GM23338 (cell line): ENCODE measurements around the gene DDC. TPM values are rescaled to one million over a fixed set of nuclear protein-coding genes. Genes with fewer than 3 reads are reported as not detected.

Experiments
- ATAC-seq: fragments of 200-7000 bp; cut with Tn5 transposase; 3 replicates; pipeline ENCODE4 v1.9.1; 2020
- DNase-seq: peaks from one replicate; pipeline ENCODE4 v3.0.0-alpha.2; 2015; ENCODE audit warnings: low spot score
- H2AFZ ChIP-seq: fragments of 200-600 bp; sonication (generic); 2 replicates; pipeline ENCODE4 v1.8.0; 2016; ENCODE audit warnings: antibody characterized with exemption, mild to moderate bottlenecking, moderate library complexity
- H3F3A ChIP-seq: fragments of 200-600 bp; sonication (generic); replicated peaks from 2 replicates; pipeline ENCODE4 v1.8.0; 2017; ENCODE audit warnings: antibody characterized with exemption, mixed run types, low read depth
- H3K27ac ChIP-seq: fragments of 200-600 bp; sonication (generic); 2 replicates; pipeline ENCODE4 v1.6.1; 2016; ENCODE audit warnings: low read depth
- H3K27me3 ChIP-seq: fragments of 200-600 bp; sonication (generic); 2 replicates; pipeline ENCODE4 v1.8.0; 2016; ENCODE audit warnings: mild to moderate bottlenecking, mixed run types, moderate library complexity; ENCODE audit not compliant: insufficient read depth
- H3K36me3 ChIP-seq: fragments of 200-600 bp; sonication (generic); 2 replicates; pipeline ENCODE4 v1.8.0; 2016; ENCODE audit warnings: mild to moderate bottlenecking; ENCODE audit not compliant: insufficient read depth
- H3K4me1 ChIP-seq: fragments of 200-600 bp; sonication (generic); 2 replicates; pipeline ENCODE4 v1.8.0; 2016; ENCODE audit warnings: mild to moderate bottlenecking, moderate library complexity; ENCODE audit not compliant: insufficient read depth
- H3K4me2 ChIP-seq: fragments of 200-600 bp; sonication (generic); 2 replicates; pipeline ENCODE4 v1.7.1; 2017; ENCODE audit warnings: mixed run types
- H3K4me3 ChIP-seq: fragments of 200-600 bp; sonication (generic); 2 replicates; pipeline ENCODE4 v1.6.1; 2016; ENCODE audit warnings: mixed run types
- H3K79me2 ChIP-seq: fragments of 200-600 bp; sonication (generic); replicated peaks from 2 replicates; pipeline ENCODE4 v1.8.0; 2017; ENCODE audit warnings: mild to moderate bottlenecking; ENCODE audit not compliant: insufficient read depth
- H3K9me2 ChIP-seq: fragments of 200-600 bp; sonication (generic); 2 replicates; pipeline ENCODE4 v1.8.0; 2017; ENCODE audit not compliant: insufficient read depth
- H4K20me1 ChIP-seq: fragments of 200-600 bp; sonication (generic); replicated peaks from 2 replicates; pipeline ENCODE4 v1.8.0; 2017; ENCODE audit warnings: mild to moderate bottlenecking; ENCODE audit not compliant: insufficient read depth
- H3K27ac Mint-ChIP-seq: 2 replicates; pipeline ENCODE4 v1.8.0; 2020; ENCODE audit warnings: inconsistent platforms, mild to moderate bottlenecking, moderate library complexity, mixed read lengths
- H3K27me3 Mint-ChIP-seq: 3 replicates; pipeline ENCODE4 v1.8.0; 2022; ENCODE audit warnings: low read depth, mild to moderate bottlenecking, moderate library complexity, mixed read lengths, inconsistent platforms; ENCODE audit not compliant: insufficient read depth, poor library complexity
- H3K36me3 Mint-ChIP-seq: 3 replicates; pipeline ENCODE4 v1.8.0; 2021; ENCODE audit warnings: low read depth, mild to moderate bottlenecking, inconsistent platforms, moderate library complexity, mixed read lengths
- H3K4me1 Mint-ChIP-seq: 3 replicates; pipeline ENCODE4 v1.8.0; 2020; ENCODE audit warnings: mild to moderate bottlenecking, inconsistent platforms, mixed read lengths
- H3K4me3 Mint-ChIP-seq: 3 replicates; pipeline ENCODE4 v1.8.0; 2021; ENCODE audit warnings: moderate library complexity, mild to moderate bottlenecking, inconsistent platforms, mixed read lengths
- H3K9me3 Mint-ChIP-seq: 3 replicates; pipeline ENCODE4 v1.8.0; 2020; ENCODE audit warnings: moderate library complexity, mild to moderate bottlenecking, inconsistent platforms, mixed read lengths
- EZH2 ChIP-seq: fragments of 200-600 bp; sonication (generic); IDR thresholded peaks from one replicate; pipeline ENCODE4 v1.8.0; 2017; ENCODE audit warnings: antibody characterized with exemption, mild to moderate bottlenecking, low read depth; ENCODE audit not compliant: unreplicated experiment
- ZNF331 ChIP-seq: fragments of 250-450 bp; sonication (Bioruptor Pico); IDR thresholded peaks from 2 replicates; pipeline ENCODE4 v1.5.0; 2020; ENCODE audit warnings: low read depth, mild to moderate bottlenecking, moderate library complexity
- ZNF462 ChIP-seq: fragments of 250-450 bp; sonication (Bioruptor Pico); IDR thresholded peaks from 2 replicates; pipeline ENCODE4 v1.5.0; 2020; ENCODE audit warnings: mild to moderate bottlenecking, moderate library complexity
- polyA plus RNA-seq: library from polyadenylated mRNA; unstranded; fragments of >200 nt; fragmentation: Nextera tagmentation; extraction: Ambion mirVana; gene quantifications from 2 replicates; pipeline ENCODE4 v1.2.1, GENCODE V29; 2016
- total RNA-seq: library from RNA; depleted of rRNA; stranded (reverse); fragments of >200 nt; shearing (Covaris generic); gene quantifications from 2 replicates; pipeline ENCODE4 v1.2.3, GENCODE V29; 2014
- TF ChIP-seq, protein P1 (sequence below), 2 experiments: fragments of 200-600 bp in 1 of 2; sonication (generic) in 1 of 2; conservative IDR thresholded peaks; 2 replicates each; pipeline versions ENCODE4 v1.5.1 to v1.6.1; 2016 to 2017; ENCODE audit warnings: antibody characterized with exemption in 2 of 2, low read depth in 2 of 2, mild to moderate bottlenecking in 2 of 2, moderate library complexity in 1 of 2

Gene DDC
- total and polyA plus RNA-seq, 2 experiments from 2014 or later = not detected

DNA sequence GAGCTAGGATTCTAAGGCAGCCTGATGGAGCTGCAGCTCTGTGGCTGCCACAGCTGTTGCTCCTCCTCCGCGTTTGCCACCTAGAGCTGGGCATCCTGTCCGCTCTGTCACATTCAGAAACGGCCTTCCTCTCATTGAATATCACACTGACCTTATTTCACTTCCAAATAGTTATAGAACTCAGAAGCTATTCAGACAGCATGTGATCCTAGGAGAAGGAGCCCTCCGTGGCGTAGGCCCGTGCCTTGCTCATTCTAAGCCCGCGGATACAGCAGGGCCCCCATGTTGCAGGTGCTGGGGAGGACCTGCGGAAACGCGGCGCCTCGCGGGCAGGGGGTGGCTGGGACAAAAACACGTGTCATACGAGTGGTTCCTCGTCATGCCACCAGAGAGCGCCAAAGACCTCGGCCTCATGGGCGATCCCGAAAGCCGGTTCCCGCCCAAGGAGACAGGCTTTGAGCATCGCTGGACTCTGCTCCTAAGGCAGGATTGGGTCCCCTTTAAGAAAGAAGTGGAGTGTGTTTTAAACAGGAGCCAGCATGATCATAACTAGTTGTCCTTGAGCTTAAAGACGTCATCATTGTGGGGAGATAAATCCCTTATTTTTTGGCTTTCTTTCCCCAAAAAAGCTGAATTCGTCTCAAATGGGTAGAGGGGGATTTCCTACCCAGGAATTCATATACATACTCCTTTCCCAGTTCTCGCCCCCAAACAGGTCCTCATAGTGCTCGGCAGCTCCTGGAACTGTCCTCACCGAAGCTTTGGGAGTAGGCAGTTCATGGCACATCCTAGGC lies 97.2 kb downstream of the DDC start (continued):
- TF ChIP-seq ZNF462 (CRISPR knock-in tag) (no peak), ZNF331 (CRISPR knock-in tag) (no peak)
- TF ChIP-seq, protein P1, sequence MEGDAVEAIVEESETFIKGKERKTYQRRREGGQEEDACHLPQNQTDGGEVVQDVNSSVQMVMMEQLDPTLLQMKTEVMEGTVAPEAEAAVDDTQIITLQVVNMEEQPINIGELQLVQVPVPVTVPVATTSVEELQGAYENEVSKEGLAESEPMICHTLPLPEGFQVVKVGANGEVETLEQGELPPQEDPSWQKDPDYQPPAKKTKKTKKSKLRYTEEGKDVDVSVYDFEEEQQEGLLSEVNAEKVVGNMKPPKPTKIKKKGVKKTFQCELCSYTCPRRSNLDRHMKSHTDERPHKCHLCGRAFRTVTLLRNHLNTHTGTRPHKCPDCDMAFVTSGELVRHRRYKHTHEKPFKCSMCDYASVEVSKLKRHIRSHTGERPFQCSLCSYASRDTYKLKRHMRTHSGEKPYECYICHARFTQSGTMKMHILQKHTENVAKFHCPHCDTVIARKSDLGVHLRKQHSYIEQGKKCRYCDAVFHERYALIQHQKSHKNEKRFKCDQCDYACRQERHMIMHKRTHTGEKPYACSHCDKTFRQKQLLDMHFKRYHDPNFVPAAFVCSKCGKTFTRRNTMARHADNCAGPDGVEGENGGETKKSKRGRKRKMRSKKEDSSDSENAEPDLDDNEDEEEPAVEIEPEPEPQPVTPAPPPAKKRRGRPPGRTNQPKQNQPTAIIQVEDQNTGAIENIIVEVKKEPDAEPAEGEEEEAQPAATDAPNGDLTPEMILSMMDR (conservative IDR thresholded peaks at IDR 0.05; ENCODE audit: low read depth in 2 of 2) = peak; percentile 77 to 94

- Histone ChIP-seq H3F3A (no peaks in the 10 kb centered on the region), H3K4me1 (no peaks in the 10 kb centered on the region), H3K36me3 (no peaks in the 10 kb centered on the region), H3K27me3 (peaks cover 6% of the 10 kb centered on the region; the same call in 1 of the 2 replicates), H3K79me2 (no peaks in the 10 kb centered on the region), H3K4me3 (no peak overlapping the region), H3K27ac (no peak overlapping the region), H2AFZ (peak overlapping the region; percentile 96), H3K4me2 (no peak overlapping the region), H4K20me1 (no peaks in the 10 kb centered on the region), H3K9me2 (no peaks in the 10 kb centered on the region)
- Mint-ChIP-seq H3K4me3 (no peak overlapping the region), H3K27ac (no peak overlapping the region), H3K4me1 (peaks cover 2% of the 10 kb centered on the region; the same call in 1 of the 3 replicates), H3K36me3 (no peaks in the 10 kb centered on the region), H3K9me3 (peaks cover 3% of the 10 kb centered on the region; the same call in 2 of the 3 replicates), H3K27me3 (peaks cover 17% of the 10 kb centered on the region)
- DNase-seq = no peak
- ATAC-seq = no peak
- no peak for TF ChIP-seq ZNF462 (CRISPR knock-in tag)
- TF ChIP-seq EZH2 = no peak
These were observed 98.2 kb downstream of the DDC start for GRCh38 chr7:50466815-50467585.
